ENCODE measurements around the gene TNFRSF1B. TPM values are rescaled to one million over a fixed set of nuclear protein-coding genes. Genes with fewer than 3 reads are reported as not detected.
A peak's percentile ranks its signal among the peaks of the same experiment; 100 is the strongest.

The TNFRSF1B gene
- total RNA-seq, 3 donors from 2014 or later: 218 to 255 (median 229) TPM

- ATAC-seq: no peak
Observed at GRCh38 chr1:12136916-12137610, 29.7 kb upstream of the TNFRSF1B start.

GRCh38 chr1:12138196-12139168, 28.3 kb upstream of the TNFRSF1B start:
- DNase-seq (no peak), ATAC-seq (no peak)
- no peaks in the 10 kb centered on the region for H3K9me3 Mint-ChIP-seq
- no peaks in the 10 kb centered on the region for H3K27me3 Mint-ChIP-seq (ENCODE audit: low read depth)
- H3K36me3 Mint-ChIP-seq (ENCODE audit: insufficient read depth): no peaks in the 10 kb centered on the region
- H3K4me3 Mint-ChIP-seq: no peak overlapping the region
- peaks cover 25% of the 10 kb centered on the region for H3K4me1 Mint-ChIP-seq (ENCODE audit: low read depth)

More at GRCh38 chr1:12136916-12137610, 29.7 kb upstream of the TNFRSF1B start:
- H3K4me3 Mint-ChIP-seq: no peak overlapping the region
- H3K9me3 Mint-ChIP-seq: no peaks in the 10 kb centered on the region
- DNase-seq: no peak
- H3K36me3 Mint-ChIP-seq (ENCODE audit: insufficient read depth): no peaks in the 10 kb centered on the region
- no peaks in the 10 kb centered on the region for H3K27me3 Mint-ChIP-seq (ENCODE audit: low read depth)
- H3K4me1 Mint-ChIP-seq (ENCODE audit: low read depth): peaks cover 31% of the 10 kb centered on the region

GRCh38 chr1:12140016-12140415, 26.8 kb upstream of the TNFRSF1B start:
- ATAC-seq: no peak
- Mint-ChIP-seq H3K36me3 (ENCODE audit: insufficient read depth) (no peaks in the 10 kb centered on the region), H3K4me3 (no peak overlapping the region), H3K9me3 (no peaks in the 10 kb centered on the region), H3K4me1 (ENCODE audit: low read depth) (peaks cover 26% of the 10 kb centered on the region), H3K27me3 (ENCODE audit: low read depth) (no peaks in the 10 kb centered on the region)
- DNase-seq: no peak

- ATAC-seq (no peak), DNase-seq (no peak)
- no peaks in the 10 kb centered on the region for H3K27me3 Mint-ChIP-seq (ENCODE audit: low read depth)
- H3K4me3 Mint-ChIP-seq: no peak overlapping the region
- peaks cover 31% of the 10 kb centered on the region for H3K4me1 Mint-ChIP-seq (ENCODE audit: low read depth)
- no peaks in the 10 kb centered on the region for H3K9me3 Mint-ChIP-seq
- no peaks in the 10 kb centered on the region for H3K36me3 Mint-ChIP-seq (ENCODE audit: insufficient read depth)
Observed at GRCh38 chr1:12140515-12141162, 26.2 kb upstream of the TNFRSF1B start.

GRCh38 chr1:12141163-12141850, 25.5 kb upstream of the TNFRSF1B start:
- Mint-ChIP-seq H3K9me3 (no peaks in the 10 kb centered on the region), H3K4me3 (no peak overlapping the region), H3K4me1 (ENCODE audit: low read depth) (peaks cover 33% of the 10 kb centered on the region), H3K27me3 (ENCODE audit: low read depth) (no peaks in the 10 kb centered on the region), H3K36me3 (ENCODE audit: insufficient read depth) (no peaks in the 10 kb centered on the region)
- DNase-seq (no peak), ATAC-seq (no peak)

- no peak for ATAC-seq
- Mint-ChIP-seq H3K9me3 (no peaks in the 10 kb centered on the region), H3K4me1 (ENCODE audit: low read depth) (peaks cover 43% of the 10 kb centered on the region), H3K27me3 (ENCODE audit: low read depth) (no peaks in the 10 kb centered on the region), H3K4me3 (no peak overlapping the region), H3K36me3 (ENCODE audit: insufficient read depth) (no peaks in the 10 kb centered on the region)
- no peak for DNase-seq
Observed at GRCh38 chr1:12142141-12142823, 24.5 kb upstream of the TNFRSF1B start.

- DNase-seq (no peak), ATAC-seq (peak in 1 of 2 donors; percentile 3)
- Mint-ChIP-seq H3K4me1 (ENCODE audit: low read depth) (peaks cover 51% of the 10 kb centered on the region), H3K27me3 (ENCODE audit: low read depth) (no peaks in the 10 kb centered on the region), H3K36me3 (ENCODE audit: insufficient read depth) (no peaks in the 10 kb centered on the region), H3K9me3 (no peaks in the 10 kb centered on the region), H3K4me3 (peak overlapping the region; percentile 38)
Observed at GRCh38 chr1:12142891-12143630, 23.7 kb upstream of the TNFRSF1B start.

GRCh38 chr1:12143631-12144155, 23.1 kb upstream of the TNFRSF1B start:
- peak overlapping the region; percentile 38 for H3K4me3 Mint-ChIP-seq
- peak; percentile 62 to 73 for ATAC-seq
- H3K27me3 Mint-ChIP-seq (ENCODE audit: low read depth): no peaks in the 10 kb centered on the region
- peak; percentile 31 for DNase-seq
- H3K9me3 Mint-ChIP-seq: no peaks in the 10 kb centered on the region
- H3K36me3 Mint-ChIP-seq (ENCODE audit: insufficient read depth): no peaks in the 10 kb centered on the region
- peaks cover 56% of the 10 kb centered on the region for H3K4me1 Mint-ChIP-seq (ENCODE audit: low read depth)

GRCh38 chr1:12144236-12144635, 22.6 kb upstream of the TNFRSF1B start:
- DNase-seq: no peak
- Mint-ChIP-seq H3K4me3 (no peak overlapping the region), H3K36me3 (ENCODE audit: insufficient read depth) (no peaks in the 10 kb centered on the region), H3K27me3 (ENCODE audit: low read depth) (no peaks in the 10 kb centered on the region), H3K9me3 (no peaks in the 10 kb centered on the region), H3K4me1 (ENCODE audit: low read depth) (peaks cover 59% of the 10 kb centered on the region)
- ATAC-seq: no peak

GRCh38 chr1:12144969-12145368, 21.8 kb upstream of the TNFRSF1B start:
- H3K27me3 Mint-ChIP-seq (ENCODE audit: low read depth): no peaks in the 10 kb centered on the region
- DNase-seq (no peak), ATAC-seq (no peak)
- H3K36me3 Mint-ChIP-seq (ENCODE audit: insufficient read depth): no peaks in the 10 kb centered on the region
- peaks cover 62% of the 10 kb centered on the region for H3K4me1 Mint-ChIP-seq (ENCODE audit: low read depth)
- peaks cover 4% of the 10 kb centered on the region for H3K9me3 Mint-ChIP-seq
- no peak overlapping the region for H3K4me3 Mint-ChIP-seq

- Mint-ChIP-seq H3K4me3 (no peak overlapping the region), H3K4me1 (ENCODE audit: low read depth) (peaks cover 70% of the 10 kb centered on the region), H3K27me3 (ENCODE audit: low read depth) (no peaks in the 10 kb centered on the region), H3K9me3 (peaks cover 4% of the 10 kb centered on the region), H3K36me3 (ENCODE audit: insufficient read depth) (no peaks in the 10 kb centered on the region)
- ATAC-seq (no peak), DNase-seq (no peak)
Observed at GRCh38 chr1:12145616-12146342, 21.0 kb upstream of the TNFRSF1B start.

GRCh38 chr1:12146343-12147112, 20.3 kb upstream of the TNFRSF1B start:
- Mint-ChIP-seq H3K9me3 (peaks cover 4% of the 10 kb centered on the region), H3K36me3 (ENCODE audit: insufficient read depth) (no peaks in the 10 kb centered on the region), H3K27me3 (ENCODE audit: low read depth) (no peaks in the 10 kb centered on the region), H3K4me3 (no peak overlapping the region), H3K4me1 (ENCODE audit: low read depth) (peaks cover 78% of the 10 kb centered on the region)
- ATAC-seq (no peak), DNase-seq (no peak)
